Endodermal cell (in vitro differentiated cells): Measurements from ENCODE around the gene PCK2. TPM values are rescaled to one million over a fixed set of nuclear protein-coding genes. Genes with fewer than 3 reads are reported as not detected.
"Not testable (repeated sequence)": the region's sequence is repeated elsewhere in the genome, so short reads cannot be mapped to it uniquely, and the experiment has no call there.

Source experiments
- DNase-seq: peaks from one replicate; pipeline ENCODE4 v3.0.0-alpha.2; 2017
- H3K27ac ChIP-seq: 2 replicates; pipeline ENCODE4 v1.5.1; 2013; ENCODE audit warnings: mild to moderate bottlenecking, low read depth, low read length, moderate library complexity
- H3K27me3 ChIP-seq: 2 replicates; pipeline ENCODE4 v1.6.1; 2013; ENCODE audit warnings: mild to moderate bottlenecking, low read length, moderate library complexity; ENCODE audit not compliant: insufficient read depth, control insufficient read depth, poor library complexity, severe bottlenecking
- H3K36me3 ChIP-seq: 2 replicates; pipeline ENCODE4 v1.7.0; 2013; ENCODE audit warnings: mild to moderate bottlenecking, low read length, moderate library complexity; ENCODE audit not compliant: control insufficient read depth, insufficient read depth
- H3K4me1 ChIP-seq: one replicate; pipeline ENCODE4 v1.7.0; 2013; ENCODE audit warnings: low read length; ENCODE audit not compliant: control insufficient read depth, insufficient read depth
- H3K4me3 ChIP-seq: 2 replicates; pipeline ENCODE4 v1.5.1; 2013; ENCODE audit warnings: mild to moderate bottlenecking, low read length, moderate library complexity
- H3K9ac ChIP-seq: 2 replicates; pipeline ENCODE4 v1.6.1; 2013; ENCODE audit warnings: mild to moderate bottlenecking, low read length, moderate library complexity; ENCODE audit not compliant: poor library complexity, severe bottlenecking; ENCODE audit errors: extremely low read depth
- H3K9me3 ChIP-seq: 2 replicates; pipeline ENCODE4 v1.6.1; 2013; ENCODE audit warnings: mild to moderate bottlenecking, low read length, moderate library complexity; ENCODE audit not compliant: control insufficient read depth
- H3K27ac Mint-ChIP-seq: 2 replicates; pipeline ENCODE4 v1.8.0; 2020; ENCODE audit warnings: mixed read lengths
- H3K27me3 Mint-ChIP-seq: 2 replicates; pipeline ENCODE4 v1.8.0; 2021; ENCODE audit warnings: mild to moderate bottlenecking, mixed read lengths; ENCODE audit not compliant: insufficient read depth
- H3K36me3 Mint-ChIP-seq: 2 replicates; pipeline ENCODE4 v1.8.0; 2020; ENCODE audit warnings: low read depth, mixed read lengths
- H3K4me1 Mint-ChIP-seq: 2 replicates; pipeline ENCODE4 v1.8.0; 2020; ENCODE audit warnings: mixed read lengths
- H3K4me3 Mint-ChIP-seq: 2 replicates; pipeline ENCODE4 v1.8.0; 2020; ENCODE audit warnings: mild to moderate bottlenecking, moderate library complexity, mixed read lengths
- H3K9me3 Mint-ChIP-seq: 2 replicates; pipeline ENCODE4 v1.8.0; 2020; ENCODE audit warnings: mild to moderate bottlenecking, mixed read lengths
- WGBS, 2 experiments: methylation state at CpG; one replicate each; pipeline versions ENCODE4 v1.1.5 to v1.1.7; 2013; ENCODE audit warnings: missing lambda C conversion rate in 2 of 2, mixed read lengths in 1 of 2; ENCODE audit not compliant: insufficient coverage in 1 of 2, insufficient read length in 1 of 2; 5-methylcytosine and 5-hydroxymethylcytosine counted together
- long read RNA-seq, 4 experiments: library from polyadenylated mRNA in 2 of 4; library from RNA in 1 of 4; library from capped mRNA in 1 of 4; stranded (forward) in 3 of 4; unstranded in 1 of 4; transcript quantifications; one replicate each; pipeline ENCODE4 v2.0.0, GENCODE V29; 2020 to 2021; ENCODE audit warnings: inconsistent platforms in 1 of 4
- polyA plus RNA-seq, 2 experiments: library from polyadenylated mRNA; stranded (reverse); fragments of 50-300 nt; gene quantifications; one replicate each; pipeline ENCODE4 v1.2.3, GENCODE V29; 2013
- total RNA-seq, 2 donors: library from RNA; stranded (reverse); fragmentation: NEBNext Ultra II Directional in 1 of 2; extraction: Animal tissue kit (Norgen Biotek cat#: 25700) in 1 of 2; gene quantifications; 2 replicates in 1 of 2; 3 replicates in 1 of 2; pipeline ENCODE4 v1.2.1, GENCODE V29; 2021
- TF ChIP-seq, protein P1 (sequence below): fragments of 200-600 bp; sonication (generic); conservative IDR thresholded peaks from 2 replicates; pipeline ENCODE4 v1.5.0; 2021; ENCODE audit warnings: antibody characterized with exemption, mild to moderate bottlenecking

PCK2 gene
- total RNA-seq: 10 to 100 TPM; 37.7 to 42.8 TPM
- polyA plus RNA-seq (2013, experiment 1 of 2): 26.6 TPM
- polyA plus RNA-seq (2013, experiment 2 of 2): 16.0 TPM
- long read RNA-seq, experiment 1, transcript PCK2-201 (10 exons, 2,357 nt): major isoform, 13 of 28 reads
- long read RNA-seq, experiment 1, partial matches to known transcripts: 9 of 28 reads
- long read RNA-seq, experiment 1, other reads (novel, unspliced or antisense): 3 of 28 reads
- long read RNA-seq, experiment 2, transcript PCK2-201 (10 exons, 2,357 nt): major isoform, 39 of 62 reads
- long read RNA-seq, experiment 2, partial matches to known transcripts: 6 of 62 reads
- long read RNA-seq, experiment 2, other reads (novel, unspliced or antisense): 17 of 62 reads
- long read RNA-seq, experiment 3, transcript PCK2-202 (7 exons, 1,830 nt): minor isoform, 8 of 252 reads
- long read RNA-seq, experiment 3, transcript PCK2-201 (10 exons, 2,357 nt): major isoform, 182 of 252 reads
- long read RNA-seq, experiment 3, partial matches to known transcripts: 18 of 252 reads
- long read RNA-seq, experiment 3, other reads (novel, unspliced or antisense): 44 of 252 reads
- long read RNA-seq, experiment 4, transcript PCK2-201 (10 exons, 2,357 nt): major isoform, 30 of 53 reads
- long read RNA-seq, experiment 4, partial matches to known transcripts: 10 of 53 reads
- long read RNA-seq, experiment 4, other reads (novel, unspliced or antisense): 12 of 53 reads

DNA sequence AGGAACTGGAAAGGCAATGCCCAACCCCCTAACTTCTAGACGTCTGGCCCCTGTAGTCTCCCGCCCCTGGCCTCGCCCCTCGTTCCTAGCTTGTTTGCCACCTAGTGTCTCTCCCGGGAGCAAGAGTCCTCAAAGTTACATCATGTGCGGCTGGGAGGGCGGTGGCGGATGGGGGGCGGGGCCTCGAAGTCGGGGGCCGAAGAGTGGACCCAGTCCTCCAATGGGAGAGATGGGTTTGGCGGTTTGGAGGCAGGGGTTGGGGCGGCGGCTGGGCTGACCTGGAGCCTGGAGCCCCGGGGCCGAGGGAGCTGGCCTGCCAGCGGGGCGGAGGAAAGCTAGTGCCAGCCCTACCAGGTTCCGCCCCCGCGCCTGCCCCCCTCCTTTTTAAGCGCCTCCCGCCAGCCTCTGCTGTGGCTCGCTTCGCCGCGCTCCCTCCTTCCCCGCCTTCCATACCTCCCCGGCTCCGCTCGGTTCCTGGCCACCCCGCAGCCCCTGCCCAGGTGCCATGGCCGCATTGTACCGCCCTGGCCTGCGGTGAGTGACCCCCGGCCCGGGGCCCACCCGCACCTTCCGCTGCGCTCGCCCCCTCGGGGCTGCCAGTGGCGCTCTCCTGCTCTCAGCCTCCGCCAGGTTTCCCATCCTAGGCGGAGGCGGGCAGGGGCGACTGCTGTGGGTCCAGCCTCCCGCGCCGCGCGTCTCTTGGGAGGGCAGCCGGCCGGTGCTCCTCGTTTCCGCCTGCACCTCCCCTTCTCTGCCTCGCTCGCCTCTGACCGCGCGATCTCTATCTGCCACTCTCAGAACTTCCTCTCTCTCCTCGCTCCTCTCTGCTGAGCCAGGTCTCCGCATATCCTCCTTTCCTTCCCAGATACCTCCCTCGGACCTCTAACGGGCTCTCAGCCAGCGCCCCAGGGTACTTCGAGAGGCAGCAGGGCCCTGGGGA, at the start of gene PCK2:
Gene PCK2, plus strand, starts transcription at position 411 of the 940 bp plus-strand sequence. Its CDS starts 95 bp downstream, at position 506.
- peak within 1 kb of the TSS; percentile 90 for H3K4me3 Mint-ChIP-seq
- Histone ChIP-seq H3K4me1 (no peaks in the 10 kb centered on the region), H3K9ac (peak within 1 kb of the TSS; percentile 78), H3K36me3 (no peaks in the 10 kb centered on the region), H3K9me3 (no peaks in the 10 kb centered on the region), H3K27me3 (no peaks in the 10 kb centered on the region), H3K27ac (peak within 1 kb of the TSS; percentile 29), H3K4me3 (peak within 1 kb of the TSS; percentile 87)
- H3K27me3 Mint-ChIP-seq: peaks cover 13% of the 10 kb centered on the region
- peak; percentile 99 for DNase-seq
- H3K9me3 Mint-ChIP-seq: no peaks in the 10 kb centered on the region
- peaks cover 11% of the 10 kb centered on the region for H3K36me3 Mint-ChIP-seq
- peaks cover 32% of the 10 kb centered on the region for H3K4me1 Mint-ChIP-seq
- H3K27ac Mint-ChIP-seq: peak within 1 kb of the TSS; percentile 93
- WGBS, 2 experiments: 1 to 2% methylated on average over 34 to 68 of the region's 68 CpGs
- TF ChIP-seq, protein P1, sequence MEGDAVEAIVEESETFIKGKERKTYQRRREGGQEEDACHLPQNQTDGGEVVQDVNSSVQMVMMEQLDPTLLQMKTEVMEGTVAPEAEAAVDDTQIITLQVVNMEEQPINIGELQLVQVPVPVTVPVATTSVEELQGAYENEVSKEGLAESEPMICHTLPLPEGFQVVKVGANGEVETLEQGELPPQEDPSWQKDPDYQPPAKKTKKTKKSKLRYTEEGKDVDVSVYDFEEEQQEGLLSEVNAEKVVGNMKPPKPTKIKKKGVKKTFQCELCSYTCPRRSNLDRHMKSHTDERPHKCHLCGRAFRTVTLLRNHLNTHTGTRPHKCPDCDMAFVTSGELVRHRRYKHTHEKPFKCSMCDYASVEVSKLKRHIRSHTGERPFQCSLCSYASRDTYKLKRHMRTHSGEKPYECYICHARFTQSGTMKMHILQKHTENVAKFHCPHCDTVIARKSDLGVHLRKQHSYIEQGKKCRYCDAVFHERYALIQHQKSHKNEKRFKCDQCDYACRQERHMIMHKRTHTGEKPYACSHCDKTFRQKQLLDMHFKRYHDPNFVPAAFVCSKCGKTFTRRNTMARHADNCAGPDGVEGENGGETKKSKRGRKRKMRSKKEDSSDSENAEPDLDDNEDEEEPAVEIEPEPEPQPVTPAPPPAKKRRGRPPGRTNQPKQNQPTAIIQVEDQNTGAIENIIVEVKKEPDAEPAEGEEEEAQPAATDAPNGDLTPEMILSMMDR: peak; percentile 27

DNA sequence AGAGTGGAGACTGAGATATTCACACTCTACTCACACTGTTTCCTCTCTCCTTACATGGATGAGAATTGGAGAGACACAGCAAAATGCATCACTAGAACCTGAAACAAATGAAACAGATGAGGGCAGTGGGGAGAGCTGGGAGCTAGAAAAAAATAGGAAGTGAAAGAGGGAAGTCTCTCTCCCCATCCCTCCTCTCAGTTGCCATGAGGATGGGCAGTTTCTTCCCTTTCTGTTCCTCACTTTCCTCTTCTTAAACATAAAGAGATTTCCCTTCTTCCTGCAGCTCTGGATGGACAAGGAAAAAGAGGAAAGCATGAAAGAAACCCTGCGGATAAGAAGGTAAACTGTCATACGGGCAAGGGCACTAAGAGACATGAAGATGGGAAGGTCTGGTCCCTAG, 45.1 kb upstream of the PCK2 start:
- not testable (repeated sequence) for H3K9me3 ChIP-seq, DNase-seq, H3K9ac ChIP-seq, H3K27ac Mint-ChIP-seq, H3K36me3 ChIP-seq, H3K36me3 Mint-ChIP-seq, H3K4me3 ChIP-seq, H3K4me1 ChIP-seq, H3K4me3 Mint-ChIP-seq, H3K27me3 ChIP-seq, H3K27ac ChIP-seq, H3K9me3 Mint-ChIP-seq
- WGBS, 2 experiments: 92% methylated on average over 2 of the region's 2 CpGs; no CpG with 5 or more reads in 1 of the 2 experiments
- Mint-ChIP-seq H3K27me3 (peaks cover 13% of the 10 kb centered on the region), H3K4me1 (peaks cover 12% of the 10 kb centered on the region)

- not testable (repeated sequence) for H3K9ac ChIP-seq, H3K27ac ChIP-seq, H3K9me3 ChIP-seq, H3K4me1 ChIP-seq, H3K4me3 ChIP-seq, H3K27ac Mint-ChIP-seq, H3K27me3 Mint-ChIP-seq, H3K36me3 ChIP-seq, H3K9me3 Mint-ChIP-seq, H3K27me3 ChIP-seq, H3K36me3 Mint-ChIP-seq
- peaks cover 12% of the 10 kb centered on the region for H3K4me1 Mint-ChIP-seq
- 70 to 100% methylated on average over 1 to 8 of the region's 8 CpGs for WGBS, 2 experiments
- peak; percentile 50 for DNase-seq
- H3K4me3 Mint-ChIP-seq: peak overlapping the region; percentile 50
Observed at GRCh38 chr14:24050753-24051152, 43.4 kb upstream of the PCK2 start.
